GM18951 (cell line): ENCODE data around the gene NXF1.

Source experiments
- POLR2A ChIP-seq: IDR thresholded peaks from 4 replicates; pipeline ENCODE4 v1.6.1; 2011; ENCODE audit warnings: mild to moderate bottlenecking; ENCODE audit not compliant: insufficient read length, insufficient read depth; ENCODE audit errors: extremely low read depth
- in situ Hi-C: fragments of 300-500 bp; cut with MboI; formaldehyde crosslinking; loops from one replicate; pipeline ENCODE4 v1.12.0; 2022; ENCODE audit warnings: low sequenced_read_pairs, mixed read lengths, inconsistent platforms; ENCODE audit not compliant: unreplicated experiment

The NXF1 gene

GRCh38 chr11:62811659-62812058 is 6.4 kb upstream of the NXF1 start:
- no peak for TF ChIP-seq POLR2A
- in situ Hi-C loops = no loop called here

- in situ Hi-C loops = no loop called here
- no peak for TF ChIP-seq POLR2A
Observed at GRCh38 chr11:62810748-62811147, 5.5 kb upstream of the NXF1 start.

GRCh38 chr11:62806611-62807121 is 1.4 kb upstream of the NXF1 start:
- in situ Hi-C loops = no loop called here
- TF ChIP-seq POLR2A = no peak

- TF ChIP-seq POLR2A = no peak
- in situ Hi-C loops = no loop called here
Observed at GRCh38 chr11:62805961-62806441, 761 bp upstream of the NXF1 start.

- in situ Hi-C loops = no loop called here
- no peak for TF ChIP-seq POLR2A
Observed at GRCh38 chr11:62804310-62805075, 747 bp downstream of the NXF1 start.

- TF ChIP-seq POLR2A = no peak
- in situ Hi-C loops = no loop called here
Observed at GRCh38 chr11:62801071-62801470, 4.2 kb downstream of the NXF1 start.

- TF ChIP-seq POLR2A = no peak
- in situ Hi-C loops = no loop called here
Observed at GRCh38 chr11:62799486-62799885, 5.8 kb downstream of the NXF1 start.

- TF ChIP-seq POLR2A = no peak
- in situ Hi-C loops = no loop called here
Observed at GRCh38 chr11:62796281-62796680, 9.0 kb downstream of the NXF1 start.

- in situ Hi-C loops = no loop called here
Observed at GRCh38 chr11:62794201-62794775, 11.0 kb downstream of the NXF1 start.

GRCh38 chr11:62792202-62792575 is 13.1 kb downstream of the NXF1 start:
- in situ Hi-C loops = no loop called here
- no peak for TF ChIP-seq POLR2A

More at GRCh38 chr11:62794201-62794775, 11.0 kb downstream of the NXF1 start:
- TF ChIP-seq POLR2A = no peak

GRCh38 chr11:62791501-62792201 is 13.6 kb downstream of the NXF1 start, which contains the start of gene TMEM223:
Gene TMEM223, minus strand, starts transcription at chr11:62792006. Its CDS starts 12 bp downstream, at chr11:62791994.
- TF ChIP-seq POLR2A = peak; percentile 95
- in situ Hi-C loops = no loop called here

- in situ Hi-C loops = no loop called here
- no peak for TF ChIP-seq POLR2A
Observed at GRCh38 chr11:62789576-62789975, 15.7 kb downstream of the NXF1 start.

- TF ChIP-seq POLR2A = no peak
- in situ Hi-C loops = no loop called here
Observed at GRCh38 chr11:62788991-62789390, 16.2 kb downstream of the NXF1 start.
